Hepatocyte (in vitro differentiated cells): ENCODE results near the gene FMO4. TPM values are rescaled to one million over a fixed set of nuclear protein-coding genes. Genes with fewer than 3 reads are reported as not detected.

Experiments used
- polyA plus RNA-seq: library from polyadenylated mRNA; unstranded; fragments of >200 nt; fragmentation: Nextera tagmentation; extraction: Ambion mirVana; gene quantifications from 2 replicates; pipeline ENCODE4 v1.2.1, GENCODE V29; 2016
- small RNA-seq: library from RNA; depleted of rRNA; stranded (forward); fragments of <200 nt; gene quantifications from one replicate; pipeline ENCODE3, GENCODE V24; 2014
- total RNA-seq: library from RNA; depleted of rRNA; stranded (reverse); fragments of >200 nt; gene quantifications from 2 replicates; pipeline ENCODE4 v1.2.3, GENCODE V29; 2014

FMO4 gene
- total and polyA plus RNA-seq, 2 experiments from 2014 or later, result 12.6 to 31.4 TPM

Small RNA genes lying within 50 kb of the gene (small RNA-seq; reads per million reads assigned to genes)
- gene SRP14P4, result not detected

Other genes with a start within 250 kb of the FMO4 start
- gene FMO3, start 223.3 kb upstream of the FMO4 start, total RNA-seq, result 0.16 and 1.6 TPM in 2 replicates
- 0.49 and 0.52 TPM in 2 replicates for gene FMO3, start 223.3 kb upstream of the FMO4 start, polyA plus RNA-seq
- 0.70 and 2.0 TPM in 2 replicates for gene FMO2, start 128.9 kb upstream of the FMO4 start, total RNA-seq
- not detected in 2 replicates for gene FMO2, start 128.9 kb upstream of the FMO4 start, polyA plus RNA-seq
- gene FMO1, start 65.7 kb upstream of the FMO4 start, total RNA-seq, result 71.2 and 79.6 TPM in 2 replicates
- 49.4 and 51.2 TPM in 2 replicates for gene FMO1, start 65.7 kb upstream of the FMO4 start, polyA plus RNA-seq
- gene PRRC2C, start 171.3 kb downstream of the FMO4 start, total RNA-seq, result 85.2 and 102 TPM in 2 replicates
- 120 and 147 TPM in 2 replicates for gene PRRC2C, start 171.3 kb downstream of the FMO4 start, polyA plus RNA-seq